MM.1S (cell line): Measurements from ENCODE around the gene TMEM127.

Experiments
- DNase-seq: peaks from one replicate; pipeline ENCODE4 v3.0.0-alpha.2; 2015
- H2AFZ ChIP-seq: fragments of 300-600 bp; sonication (generic); 2 replicates; pipeline ENCODE4 v1.6.0; 2016; ENCODE audit warnings: antibody characterized with exemption, low read length
- H3F3A ChIP-seq: fragments of 300-600 bp; sonication (generic); 2 replicates; pipeline ENCODE4 v1.6.1; 2016; ENCODE audit warnings: mild to moderate bottlenecking, antibody characterized with exemption, low read length, moderate library complexity, mixed read lengths; ENCODE audit not compliant: insufficient read depth
- H3K27ac ChIP-seq: fragments of 300-600 bp; sonication (generic); 2 replicates; pipeline ENCODE4 v1.5.1; 2016; ENCODE audit warnings: mild to moderate bottlenecking, low read length
- H3K27me3 ChIP-seq: fragments of 300-600 bp; sonication (generic); replicated peaks from 2 replicates; pipeline ENCODE4 v1.6.0; 2016; ENCODE audit warnings: low read length; ENCODE audit not compliant: insufficient read depth
- H3K36me3 ChIP-seq: fragments of 300-600 bp; sonication (generic); replicated peaks from 2 replicates; pipeline ENCODE4 v1.6.1; 2016; ENCODE audit warnings: mild to moderate bottlenecking, low read length, mixed read lengths; ENCODE audit not compliant: insufficient read depth
- H3K4me1 ChIP-seq: fragments of 300-600 bp; sonication (generic); 2 replicates; pipeline ENCODE4 v1.6.1; 2016; ENCODE audit warnings: low read length, mixed read lengths
- H3K4me2 ChIP-seq: fragments of 300-600 bp; sonication (generic); 2 replicates; pipeline ENCODE4 v1.6.0; 2016; ENCODE audit warnings: low read depth, low read length
- H3K4me3 ChIP-seq: fragments of 300-600 bp; sonication (generic); 2 replicates; pipeline ENCODE4 v1.5.1; 2016; ENCODE audit warnings: low read length, mixed read lengths
- H3K79me2 ChIP-seq: fragments of 300-600 bp; sonication (generic); 2 replicates; pipeline ENCODE4 v1.6.1; 2016; ENCODE audit warnings: mixed run types, low read length, mixed read lengths
- H3K9ac ChIP-seq: fragments of 300-600 bp; sonication (generic); 2 replicates; pipeline ENCODE4 v1.6.1; 2016; ENCODE audit warnings: low read length, mixed read lengths
- H3K9me2 ChIP-seq: fragments of 300-600 bp; sonication (generic); replicated peaks from 2 replicates; pipeline ENCODE4 v1.6.1; 2016; ENCODE audit warnings: mild to moderate bottlenecking, low read length, mixed read lengths; ENCODE audit not compliant: insufficient read depth
- H3K9me3 ChIP-seq: fragments of 300-600 bp; sonication (generic); replicated peaks from 2 replicates; pipeline ENCODE4 v1.6.1; 2016; ENCODE audit warnings: mild to moderate bottlenecking, low read length, mixed read lengths; ENCODE audit not compliant: insufficient read depth
- H4K20me1 ChIP-seq: fragments of 300-600 bp; sonication (generic); 2 replicates; pipeline ENCODE4 v1.6.1; 2016; ENCODE audit warnings: mild to moderate bottlenecking, low read length, moderate library complexity, mixed read lengths; ENCODE audit not compliant: insufficient read depth
- EZH2 ChIP-seq: fragments of 300-600 bp; sonication (generic); optimal IDR thresholded peaks from 2 replicates; pipeline ENCODE3; 2017; ENCODE audit warnings: low read depth, mild to moderate bottlenecking, antibody characterized with exemption, low read length, mixed read lengths
- EZH2phosphoT487 ChIP-seq: fragments of 300-600 bp; sonication (generic); IDR thresholded peaks from 2 replicates; pipeline ENCODE4 v1.6.1; 2018; ENCODE audit warnings: antibody characterized with exemption, low read length
- TF ChIP-seq, protein P1 (sequence below): fragments of 300-600 bp; sonication (generic); IDR thresholded peaks from 2 replicates; pipeline ENCODE4 v1.5.1; 2016; ENCODE audit warnings: antibody characterized with exemption, low read length, mixed read lengths

Gene TMEM127

DNA sequence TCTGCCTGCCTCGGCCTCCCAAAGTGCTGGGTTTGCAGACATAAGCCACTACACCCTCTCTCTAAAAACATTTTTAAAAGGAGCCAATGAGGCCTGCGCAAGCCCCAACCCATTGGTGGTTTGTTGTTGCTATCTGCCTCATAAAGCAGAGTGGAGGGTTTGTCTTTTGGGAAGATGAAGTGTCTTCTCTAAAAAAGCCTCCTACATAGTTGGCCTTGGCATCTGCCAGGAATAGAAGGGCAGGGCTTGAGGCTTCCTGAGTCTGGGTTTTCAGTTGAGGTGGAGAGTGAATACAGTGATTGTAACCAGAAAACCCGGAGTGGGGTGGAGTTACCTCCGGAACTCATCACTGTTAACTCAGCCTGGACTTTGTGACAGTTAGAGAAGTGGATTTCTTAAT lies 51.2 kb downstream of the TMEM127 start:
- Histone ChIP-seq H3K9me3 (no peaks in the 10 kb centered on the region), H3K9ac (no peak overlapping the region), H3K9me2 (no peaks in the 10 kb centered on the region), H3K27me3 (no peaks in the 10 kb centered on the region), H4K20me1 (no peaks in the 10 kb centered on the region), H3K27ac (no peak overlapping the region), H3K4me3 (no peak overlapping the region), H3K4me1 (no peaks in the 10 kb centered on the region), H2AFZ (no peak overlapping the region), H3K36me3 (no peaks in the 10 kb centered on the region), H3F3A (no peaks in the 10 kb centered on the region), H3K4me2 (no peak overlapping the region), H3K79me2 (peaks cover 17% of the 10 kb centered on the region)
- no peak for DNase-seq
- TF ChIP-seq, protein P1, sequence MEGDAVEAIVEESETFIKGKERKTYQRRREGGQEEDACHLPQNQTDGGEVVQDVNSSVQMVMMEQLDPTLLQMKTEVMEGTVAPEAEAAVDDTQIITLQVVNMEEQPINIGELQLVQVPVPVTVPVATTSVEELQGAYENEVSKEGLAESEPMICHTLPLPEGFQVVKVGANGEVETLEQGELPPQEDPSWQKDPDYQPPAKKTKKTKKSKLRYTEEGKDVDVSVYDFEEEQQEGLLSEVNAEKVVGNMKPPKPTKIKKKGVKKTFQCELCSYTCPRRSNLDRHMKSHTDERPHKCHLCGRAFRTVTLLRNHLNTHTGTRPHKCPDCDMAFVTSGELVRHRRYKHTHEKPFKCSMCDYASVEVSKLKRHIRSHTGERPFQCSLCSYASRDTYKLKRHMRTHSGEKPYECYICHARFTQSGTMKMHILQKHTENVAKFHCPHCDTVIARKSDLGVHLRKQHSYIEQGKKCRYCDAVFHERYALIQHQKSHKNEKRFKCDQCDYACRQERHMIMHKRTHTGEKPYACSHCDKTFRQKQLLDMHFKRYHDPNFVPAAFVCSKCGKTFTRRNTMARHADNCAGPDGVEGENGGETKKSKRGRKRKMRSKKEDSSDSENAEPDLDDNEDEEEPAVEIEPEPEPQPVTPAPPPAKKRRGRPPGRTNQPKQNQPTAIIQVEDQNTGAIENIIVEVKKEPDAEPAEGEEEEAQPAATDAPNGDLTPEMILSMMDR, result no peak
- TF ChIP-seq EZH2phosphoT487, result no peak
- TF ChIP-seq EZH2, result no peak

DNA sequence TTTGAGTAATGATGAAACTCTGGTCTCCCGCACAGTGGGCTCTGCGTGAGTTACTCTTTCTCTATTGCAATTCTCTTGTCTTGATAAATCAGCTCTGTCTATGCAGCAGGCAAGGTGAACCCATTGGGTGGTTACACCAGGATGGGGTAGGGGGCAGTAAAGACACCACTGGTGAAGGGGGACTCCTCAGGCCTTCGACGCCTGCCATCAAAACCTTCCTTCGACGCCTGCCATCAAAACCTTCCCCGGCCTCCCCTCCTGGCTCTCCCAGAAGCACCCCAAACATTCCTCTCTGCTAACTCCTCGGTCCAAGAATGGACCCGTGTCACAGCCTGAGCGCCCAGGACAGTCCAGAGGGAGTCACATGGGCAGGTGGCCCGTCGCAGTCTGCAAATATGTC lies 52.4 kb downstream of the TMEM127 start:
- no peak for TF ChIP-seq EZH2
- TF ChIP-seq EZH2phosphoT487, result no peak
- TF ChIP-seq, protein P1, result no peak
- Histone ChIP-seq H3K27me3 (no peaks in the 10 kb centered on the region), H3K27ac (no peak overlapping the region), H3K4me1 (no peaks in the 10 kb centered on the region), H3F3A (peaks cover 2% of the 10 kb centered on the region; the same call in 1 of the 2 replicates), H2AFZ (no peak overlapping the region), H3K4me2 (no peak overlapping the region), H3K36me3 (no peaks in the 10 kb centered on the region), H3K9me2 (no peaks in the 10 kb centered on the region), H3K79me2 (peaks cover 23% of the 10 kb centered on the region), H3K9me3 (no peaks in the 10 kb centered on the region), H3K9ac (no peak overlapping the region), H4K20me1 (no peaks in the 10 kb centered on the region), H3K4me3 (no peak overlapping the region)
- no peak for DNase-seq

DNA sequence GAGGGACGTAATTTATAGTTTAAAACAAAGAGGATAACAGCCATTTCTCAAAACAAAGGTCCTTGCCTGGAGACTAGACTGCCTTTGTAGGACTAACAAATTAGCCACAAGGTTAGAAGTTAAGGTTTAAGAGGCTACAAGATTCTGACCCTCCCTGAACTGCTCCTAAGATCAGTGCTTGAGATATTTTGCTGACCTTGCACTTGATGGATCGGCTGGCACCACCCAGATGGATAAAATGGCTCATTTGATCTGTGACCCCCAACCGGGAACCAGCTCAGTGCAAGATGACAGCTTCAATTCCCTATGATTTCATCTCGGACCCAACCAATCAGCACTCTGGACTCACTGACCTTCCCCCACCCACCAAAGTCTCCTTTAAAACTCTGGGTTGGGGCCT lies 53.5 kb downstream of the TMEM127 start:
- Histone ChIP-seq H4K20me1 (peaks cover 7% of the 10 kb centered on the region; the same call in 1 of the 2 replicates), H3K27ac (no peak overlapping the region), H3K9me3 (no peaks in the 10 kb centered on the region), H3F3A (peaks cover 9% of the 10 kb centered on the region), H2AFZ (no peak overlapping the region), H3K27me3 (no peaks in the 10 kb centered on the region), H3K79me2 (peaks cover 33% of the 10 kb centered on the region), H3K4me1 (no peaks in the 10 kb centered on the region), H3K4me3 (no peak overlapping the region), H3K9ac (no peak overlapping the region), H3K4me2 (no peak overlapping the region), H3K9me2 (no peaks in the 10 kb centered on the region), H3K36me3 (no peaks in the 10 kb centered on the region)
- TF ChIP-seq EZH2phosphoT487 (no peak), EZH2 (no peak)
- TF ChIP-seq, protein P1, result no peak
- no peak for DNase-seq
